Lower leg skin (tissue), 4 donors: Measurements from ENCODE around the gene AK5. TPM values are rescaled to one million over a fixed set of nuclear protein-coding genes. Genes with fewer than 3 reads are reported as not detected.
"Not testable (repeated sequence)": the region's sequence is repeated elsewhere in the genome, so short reads cannot be mapped to it uniquely, and the experiment has no call there.

Experiments used
- DNase-seq, 2 donors: peaks; one replicate each; pipeline ENCODE4 v3.0.0-alpha.2; 2019; ENCODE audit warnings: low spot score in 2 of 2
- H3K4me3 ChIP-seq: fragments of 200-600 bp; sonication (generic); 2 replicates; pipeline ENCODE4 v1.5.1; 2017; ENCODE audit warnings: mild to moderate bottlenecking, low read depth; ENCODE audit not compliant: poor library complexity, severe bottlenecking
- CTCF ChIP-seq, 3 donors: fragments of 450-650 bp; IDR thresholded peaks; one replicate each; pipeline ENCODE4 v1.5.1; 2016; ENCODE audit warnings: antibody characterized with exemption in 3 of 3, mild to moderate bottlenecking in 3 of 3, moderate library complexity in 2 of 3
- POLR2A ChIP-seq, 2 donors: fragments of 450-650 bp; IDR thresholded peaks; one replicate each; pipeline ENCODE4 v1.6.1; 2016 to 2017; ENCODE audit warnings: antibody characterized with exemption in 2 of 2, mild to moderate bottlenecking in 1 of 2, moderate library complexity in 1 of 2
- WGBS, 2 donors: methylation state at CpG; one replicate each; pipeline ENCODE4 v1.1.5; 2018; 5-methylcytosine and 5-hydroxymethylcytosine counted together
- intact Hi-C: fragments of 100-400 bp; cut with DNase I; formaldehyde crosslinking; loops from one replicate; pipeline ENCODE4 v1.15.0; 2023; ENCODE audit warnings: low total_unique reads
- total RNA-seq, 4 donors: library from RNA; depleted of rRNA; stranded (reverse); fragments of >200 nt; gene quantifications; one replicate each; pipeline ENCODE4 v1.1.0, GENCODE V29; 2016

Gene AK5
- total RNA-seq, 4 donors from 2014 or later, result 0.08 to 2.6 (median 1.7) TPM

GRCh38 chr1:77506771-77507170 lies 225.0 kb downstream of the AK5 start:
- 76 to 85% methylated on average over 4 of the region's 4 CpGs for WGBS, 2 donors
- intact Hi-C loops, result no loop called here
- TF ChIP-seq POLR2A (IDR thresholded peaks at IDR 0.05) (no peak), CTCF (IDR thresholded peaks at IDR 0.05) (no peak)
- no peak overlapping the region for H3K4me3 ChIP-seq
- DNase-seq, result no peak

- no peak for TF ChIP-seq CTCF (IDR thresholded peaks at IDR 0.05)
- no peak for TF ChIP-seq POLR2A (IDR thresholded peaks at IDR 0.05)
- DNase-seq, result no peak
- H3K4me3 ChIP-seq, result no peak overlapping the region
- WGBS, 2 donors, result 69 to 75% methylated on average over 3 of the region's 3 CpGs
- intact Hi-C loops, result no loop called here
Measured at GRCh38 chr1:77509051-77509492, 227.3 kb downstream of the AK5 start.

GRCh38 chr1:77509898-77510297 lies 228.1 kb downstream of the AK5 start:
- DNase-seq, result no peak
- no peak for TF ChIP-seq POLR2A (IDR thresholded peaks at IDR 0.05)
- no peak for TF ChIP-seq CTCF (IDR thresholded peaks at IDR 0.05)
- H3K4me3 ChIP-seq, result no peak overlapping the region
- 84 to 92% methylated on average over 2 of the region's 2 CpGs for WGBS, 2 donors
- intact Hi-C loops, result no loop called here

- no peak for TF ChIP-seq POLR2A (IDR thresholded peaks at IDR 0.05)
- TF ChIP-seq CTCF (IDR thresholded peaks at IDR 0.05), result no peak
- 86 to 87% methylated on average over 2 of the region's 2 CpGs for WGBS, 2 donors
- H3K4me3 ChIP-seq, result no peak overlapping the region
- intact Hi-C loops, result no loop called here
- no peak for DNase-seq
Measured at GRCh38 chr1:77511440-77511840, 229.6 kb downstream of the AK5 start.

GRCh38 chr1:77512650-77513049 lies 230.8 kb downstream of the AK5 start:
- H3K4me3 ChIP-seq, DNase-seq, intact Hi-C loops: not testable (repeated sequence)
- WGBS, 2 donors, result 76 to 82% methylated on average over 3 of the region's 3 CpGs

- DNase-seq, result no peak
- intact Hi-C loops, result no loop called here
- TF ChIP-seq CTCF (IDR thresholded peaks at IDR 0.05) (no peak), POLR2A (IDR thresholded peaks at IDR 0.05) (no peak)
- WGBS, 2 donors, result 43 to 49% methylated on average over 17 of the region's 17 CpGs
- H3K4me3 ChIP-seq, result no peak overlapping the region
Measured at GRCh38 chr1:77513839-77514763, 232.3 kb downstream of the AK5 start.
